Measurements from ENCODE around the gene ANKRD16. TPM values are rescaled to one million over a fixed set of nuclear protein-coding genes. Genes with fewer than 3 reads are reported as not detected.
"Not testable (repeated sequence)": the region's sequence is repeated elsewhere in the genome, so short reads cannot be mapped to it uniquely, and the experiment has no call there.

The ANKRD16 gene
- total and polyA plus RNA-seq, 9 donors: 6.0 to 7.9 (median 6.9) TPM

DNA sequence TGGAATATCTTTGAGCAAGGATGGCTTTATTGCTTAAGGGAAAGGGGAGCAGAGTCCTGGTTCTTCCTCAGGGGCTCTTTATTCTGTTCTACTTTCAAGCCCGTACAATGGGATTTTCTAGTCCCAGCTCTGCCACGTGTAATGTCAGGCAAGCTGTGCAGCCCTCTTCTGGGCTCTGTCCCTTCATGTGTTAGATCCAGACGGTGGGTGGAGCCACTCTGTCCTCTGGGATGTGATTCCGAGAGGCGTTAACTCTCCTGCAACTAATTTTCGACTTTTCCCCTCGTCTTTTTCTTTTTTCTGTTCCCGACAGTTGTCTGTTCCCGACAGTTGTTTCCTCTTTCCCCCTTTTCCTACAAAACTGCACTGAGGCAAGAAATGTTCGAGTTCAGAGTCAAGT is 35.2 kb upstream of the ANKRD16 start:
- Histone ChIP-seq H3K4me1 (ENCODE audit: control insufficient read depth, insufficient read depth, low read length) (peaks cover 5% of the 10 kb centered on the region), H3K9me3 (replicated peaks; ENCODE audit: control insufficient read depth, low read depth, low read length) (no peaks in the 10 kb centered on the region), H3K27ac (ENCODE audit: low read length) (no peak overlapping the region), H3K27me3 (ENCODE audit: control insufficient read depth, insufficient read depth, low read length) (no peaks in the 10 kb centered on the region), H3K4me3 (ENCODE audit: low read length) (no peak overlapping the region), H3K36me3 (ENCODE audit: control insufficient read depth, insufficient read depth, low read length) (peaks cover 83% of the 10 kb centered on the region)
- 64% methylated on average over 3 of the region's 10 CpGs for WGBS (ENCODE audit: insufficient coverage)
- DNase-seq: no peak

DNA sequence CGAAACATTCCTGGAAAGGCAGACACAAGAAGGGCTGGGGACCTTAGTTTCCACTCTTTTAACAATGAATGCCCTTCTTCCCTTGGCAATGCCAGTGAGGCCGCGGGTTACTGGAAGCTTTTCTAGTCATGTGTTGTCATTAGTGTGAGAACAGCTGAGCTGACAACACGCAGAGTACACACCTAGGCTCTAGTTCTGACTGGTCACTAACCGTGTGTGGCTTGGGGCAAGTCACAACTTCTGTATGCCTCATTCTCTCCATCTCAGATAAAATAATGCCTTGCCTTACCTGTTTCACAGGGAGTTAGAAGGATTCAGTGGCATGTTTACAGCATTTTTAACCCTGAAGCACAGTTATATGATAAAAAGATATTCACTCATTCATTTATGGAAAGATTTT is 32.1 kb upstream of the ANKRD16 start:
- H3K9me3 ChIP-seq (replicated peaks; ENCODE audit: control insufficient read depth, low read depth, low read length): no peaks in the 10 kb centered on the region
- peaks cover 88% of the 10 kb centered on the region for H3K36me3 ChIP-seq (ENCODE audit: control insufficient read depth, insufficient read depth, low read length)
- H3K4me1 ChIP-seq (ENCODE audit: control insufficient read depth, insufficient read depth, low read length): peaks cover under 1% of the 10 kb centered on the region
- no peaks in the 10 kb centered on the region for H3K27me3 ChIP-seq (ENCODE audit: control insufficient read depth, insufficient read depth, low read length)
- DNase-seq: no peak
- no peak overlapping the region for H3K4me3 ChIP-seq (ENCODE audit: low read length)
- H3K27ac ChIP-seq (ENCODE audit: low read length): no peak overlapping the region
- 100% methylated on average over 2 of the region's 5 CpGs for WGBS (ENCODE audit: insufficient coverage)

DNA sequence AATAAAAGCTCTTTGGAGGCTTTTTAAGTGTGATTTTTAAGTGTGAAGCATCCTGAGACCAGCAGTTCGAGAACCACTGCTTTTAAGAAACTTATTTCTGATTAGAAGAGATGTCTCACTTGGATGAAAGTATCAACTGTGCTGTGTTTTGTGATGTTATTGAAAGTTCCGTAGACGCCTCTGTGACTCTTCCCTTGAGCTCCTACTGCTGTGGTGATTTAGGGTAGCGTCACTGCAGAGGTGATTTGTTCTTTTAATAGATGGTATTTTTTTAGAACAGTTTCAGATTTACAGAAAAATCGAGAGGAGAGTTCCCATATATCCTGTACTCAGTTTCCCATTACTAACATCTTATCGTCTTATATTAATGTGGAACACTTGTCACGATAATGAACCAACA is 29.9 kb upstream of the ANKRD16 start:
- Histone ChIP-seq H3K36me3 (ENCODE audit: control insufficient read depth, insufficient read depth, low read length) (peaks cover 92% of the 10 kb centered on the region), H3K4me3 (ENCODE audit: low read length) (no peak overlapping the region), H3K4me1 (ENCODE audit: control insufficient read depth, insufficient read depth, low read length) (no peaks in the 10 kb centered on the region), H3K9me3 (replicated peaks; ENCODE audit: control insufficient read depth, low read depth, low read length) (no peaks in the 10 kb centered on the region), H3K27ac (ENCODE audit: low read length) (no peak overlapping the region), H3K27me3 (ENCODE audit: control insufficient read depth, insufficient read depth, low read length) (no peaks in the 10 kb centered on the region)
- WGBS (ENCODE audit: insufficient coverage): no CpG with 5 or more reads among the region's 7 CpGs
- DNase-seq: no peak

DNA sequence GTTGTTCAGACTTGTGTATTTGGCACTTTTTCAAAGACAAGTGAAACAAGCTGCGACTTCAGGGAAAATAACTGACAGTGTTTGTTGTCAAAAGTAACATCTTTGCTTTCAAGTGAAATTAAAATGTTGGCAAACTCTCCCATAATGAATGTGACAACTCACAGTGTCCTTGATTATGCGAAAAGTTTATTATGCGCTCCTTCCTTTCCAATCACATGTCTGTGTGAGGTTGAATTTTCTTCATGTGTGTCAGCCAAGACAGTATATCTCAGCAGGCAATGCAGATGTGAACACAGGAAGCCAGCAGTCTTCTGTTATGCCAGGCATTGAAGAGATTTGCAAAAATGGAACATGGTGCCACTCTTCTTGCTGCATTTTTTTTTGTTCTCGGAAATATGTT is 29.1 kb upstream of the ANKRD16 start:
- DNase-seq: no peak
- Histone ChIP-seq H3K4me3 (ENCODE audit: low read length) (no peak overlapping the region), H3K27ac (ENCODE audit: low read length) (no peak overlapping the region), H3K36me3 (ENCODE audit: control insufficient read depth, insufficient read depth, low read length) (peaks cover 92% of the 10 kb centered on the region), H3K9me3 (replicated peaks; ENCODE audit: control insufficient read depth, low read depth, low read length) (no peaks in the 10 kb centered on the region), H3K27me3 (ENCODE audit: control insufficient read depth, insufficient read depth, low read length) (no peaks in the 10 kb centered on the region), H3K4me1 (ENCODE audit: control insufficient read depth, insufficient read depth, low read length) (no peaks in the 10 kb centered on the region)
- 100% methylated on average over 1 of the region's 4 CpGs for WGBS (ENCODE audit: insufficient coverage)

GRCh38 chr10:5917305-5917704 is 27.6 kb upstream of the ANKRD16 start:
- Histone ChIP-seq H3K27me3 (ENCODE audit: control insufficient read depth, insufficient read depth, low read length) (no peaks in the 10 kb centered on the region), H3K4me3 (ENCODE audit: low read length) (no peak overlapping the region), H3K4me1 (ENCODE audit: control insufficient read depth, insufficient read depth, low read length) (no peaks in the 10 kb centered on the region), H3K36me3 (ENCODE audit: control insufficient read depth, insufficient read depth, low read length) (peaks cover 91% of the 10 kb centered on the region), H3K27ac (ENCODE audit: low read length) (no peak overlapping the region), H3K9me3 (replicated peaks; ENCODE audit: control insufficient read depth, low read depth, low read length) (no peaks in the 10 kb centered on the region)
- 96% methylated on average over 13 of the region's 13 CpGs for WGBS (ENCODE audit: insufficient coverage)
- no peak for DNase-seq

DNA sequence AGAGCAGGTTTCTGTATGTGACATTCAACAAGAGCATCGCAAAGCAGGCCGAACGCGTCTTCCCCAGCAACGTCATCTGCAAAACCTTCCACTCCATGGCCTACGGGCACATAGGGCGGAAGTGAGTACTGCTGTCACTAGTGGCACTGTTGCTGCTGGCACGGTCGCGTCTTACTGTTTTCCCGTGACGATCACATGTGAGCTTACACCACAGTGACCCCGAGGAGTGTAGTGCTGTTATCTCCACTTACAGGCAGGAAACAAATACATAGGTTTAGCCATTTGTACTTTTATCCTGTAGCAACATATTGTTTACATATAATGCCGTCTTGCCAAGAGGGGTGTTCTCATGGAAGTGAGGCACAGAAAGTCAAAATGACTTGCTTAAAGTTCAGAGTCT is 25.8 kb upstream of the ANKRD16 start:
- H3K4me1 ChIP-seq (ENCODE audit: control insufficient read depth, insufficient read depth, low read length): peaks cover 9% of the 10 kb centered on the region
- peaks cover 94% of the 10 kb centered on the region for H3K36me3 ChIP-seq (ENCODE audit: control insufficient read depth, insufficient read depth, low read length)
- no peak for DNase-seq
- H3K9me3 ChIP-seq (replicated peaks; ENCODE audit: control insufficient read depth, low read depth, low read length): no peaks in the 10 kb centered on the region
- 87% methylated on average over 9 of the region's 14 CpGs for WGBS (ENCODE audit: insufficient coverage)
- no peaks in the 10 kb centered on the region for H3K27me3 ChIP-seq (ENCODE audit: control insufficient read depth, insufficient read depth, low read length)
- H3K4me3 ChIP-seq (ENCODE audit: low read length): no peak overlapping the region
- no peak overlapping the region for H3K27ac ChIP-seq (ENCODE audit: low read length)

GRCh38 chr10:5913736-5914135 is 24.0 kb upstream of the ANKRD16 start:
- H3K27me3 ChIP-seq (ENCODE audit: control insufficient read depth, insufficient read depth, low read length): no peaks in the 10 kb centered on the region
- H3K36me3 ChIP-seq (ENCODE audit: control insufficient read depth, insufficient read depth, low read length): peaks cover 92% of the 10 kb centered on the region
- no CpG with 5 or more reads among the region's 4 CpGs for WGBS (ENCODE audit: insufficient coverage)
- no peak overlapping the region for H3K4me3 ChIP-seq (ENCODE audit: low read length)
- no peaks in the 10 kb centered on the region for H3K9me3 ChIP-seq (replicated peaks; ENCODE audit: control insufficient read depth, low read depth, low read length)
- peaks cover 11% of the 10 kb centered on the region for H3K4me1 ChIP-seq (ENCODE audit: control insufficient read depth, insufficient read depth, low read length)
- no peak overlapping the region for H3K27ac ChIP-seq (ENCODE audit: low read length)
- no peak for DNase-seq

DNA sequence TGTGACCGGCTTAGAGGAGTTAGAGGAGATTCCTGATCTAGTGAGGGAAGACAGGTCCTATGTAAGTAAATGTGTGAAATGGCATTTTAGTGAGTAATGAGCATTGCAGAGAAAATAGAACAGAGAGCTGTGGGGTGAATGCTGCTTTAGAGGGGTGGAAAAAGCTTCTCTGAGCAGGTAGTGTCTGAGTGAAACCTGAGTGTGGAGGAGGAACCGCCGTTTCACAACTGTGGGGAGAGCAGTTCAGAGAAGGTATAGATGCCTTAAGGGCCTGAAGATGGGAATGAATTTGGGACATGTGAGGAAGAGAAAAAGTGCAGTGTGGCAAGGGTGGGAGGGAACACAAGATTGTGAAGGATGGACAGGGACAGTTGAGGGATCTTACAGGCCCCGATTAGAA is 22.0 kb upstream of the ANKRD16 start:
- no peak overlapping the region for H3K4me3 ChIP-seq (ENCODE audit: low read length)
- whole genome bisulfite sequencing (ENCODE audit: insufficient coverage): 88% methylated on average over 4 of the region's 4 CpGs
- no peak for DNase-seq
- peaks cover 79% of the 10 kb centered on the region for H3K36me3 ChIP-seq (ENCODE audit: control insufficient read depth, insufficient read depth, low read length)
- H3K9me3 ChIP-seq (replicated peaks; ENCODE audit: control insufficient read depth, low read depth, low read length): no peaks in the 10 kb centered on the region
- H3K4me1 ChIP-seq (ENCODE audit: control insufficient read depth, insufficient read depth, low read length): peaks cover 11% of the 10 kb centered on the region
- H3K27ac ChIP-seq (ENCODE audit: low read length): no peak overlapping the region
- no peaks in the 10 kb centered on the region for H3K27me3 ChIP-seq (ENCODE audit: control insufficient read depth, insufficient read depth, low read length)

DNA sequence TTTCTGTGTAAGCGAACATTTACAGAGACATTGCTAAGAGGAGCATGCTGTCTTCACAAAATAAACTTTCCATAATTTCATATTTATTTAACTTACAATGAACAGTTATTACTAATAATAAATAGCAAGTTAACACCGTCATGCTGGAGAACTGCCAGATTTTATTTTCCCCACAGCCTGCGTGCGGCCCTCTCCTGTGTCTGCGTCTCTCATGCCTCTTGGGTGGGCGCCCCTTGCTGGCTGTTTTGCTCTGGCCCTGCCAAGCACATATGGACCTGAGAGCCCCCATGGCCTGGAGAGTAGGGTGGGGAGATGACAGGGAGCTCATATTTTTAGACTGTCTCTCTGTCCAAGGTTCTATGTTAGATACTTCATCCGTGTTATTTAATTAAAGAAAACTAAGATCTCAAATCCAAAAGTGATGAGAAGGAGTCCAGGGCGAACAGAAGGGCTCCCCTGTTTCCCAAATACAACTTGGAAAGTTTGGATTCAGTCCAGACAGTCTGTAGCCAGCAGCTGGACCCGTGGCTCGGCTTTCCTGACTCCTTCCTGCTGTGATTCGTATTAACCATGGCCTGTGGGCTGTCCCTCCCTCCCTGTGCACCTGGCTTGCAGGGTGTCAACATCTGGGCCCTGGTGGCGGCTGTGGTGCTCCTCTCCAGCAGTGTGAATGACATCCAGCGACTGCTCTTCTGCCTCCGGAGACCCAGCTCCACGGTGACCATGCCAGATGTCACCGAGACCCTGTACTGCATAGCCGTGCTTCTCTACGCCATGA is 20.8 kb upstream of the ANKRD16 start:
- Histone ChIP-seq H3K27ac (ENCODE audit: low read length) (peak overlapping the region; percentile 33), H3K4me3 (ENCODE audit: low read length) (no peak overlapping the region), H3K4me1 (ENCODE audit: control insufficient read depth, insufficient read depth, low read length) (peaks cover 18% of the 10 kb centered on the region), H3K9me3 (replicated peaks; ENCODE audit: control insufficient read depth, low read depth, low read length) (no peaks in the 10 kb centered on the region), H3K36me3 (ENCODE audit: control insufficient read depth, insufficient read depth, low read length) (peaks cover 74% of the 10 kb centered on the region), H3K27me3 (ENCODE audit: control insufficient read depth, insufficient read depth, low read length) (no peaks in the 10 kb centered on the region)
- DNase-seq: peak; percentile 54
- 61% methylated on average over 11 of the region's 18 CpGs for WGBS (ENCODE audit: insufficient coverage)

- H3K9me3 ChIP-seq (replicated peaks; ENCODE audit: control insufficient read depth, low read depth, low read length); H3K27ac ChIP-seq (ENCODE audit: low read length); H3K4me3 ChIP-seq (ENCODE audit: low read length); DNase-seq; H3K27me3 ChIP-seq (ENCODE audit: control insufficient read depth, insufficient read depth, low read length): not testable (repeated sequence)
- peaks cover 62% of the 10 kb centered on the region for H3K36me3 ChIP-seq (ENCODE audit: control insufficient read depth, insufficient read depth, low read length)
- 93% methylated on average over 5 of the region's 7 CpGs for WGBS (ENCODE audit: insufficient coverage)
- peaks cover 20% of the 10 kb centered on the region for H3K4me1 ChIP-seq (ENCODE audit: control insufficient read depth, insufficient read depth, low read length)
Measured at GRCh38 chr10:5908676-5909075, 19.0 kb upstream of the ANKRD16 start.

DNA sequence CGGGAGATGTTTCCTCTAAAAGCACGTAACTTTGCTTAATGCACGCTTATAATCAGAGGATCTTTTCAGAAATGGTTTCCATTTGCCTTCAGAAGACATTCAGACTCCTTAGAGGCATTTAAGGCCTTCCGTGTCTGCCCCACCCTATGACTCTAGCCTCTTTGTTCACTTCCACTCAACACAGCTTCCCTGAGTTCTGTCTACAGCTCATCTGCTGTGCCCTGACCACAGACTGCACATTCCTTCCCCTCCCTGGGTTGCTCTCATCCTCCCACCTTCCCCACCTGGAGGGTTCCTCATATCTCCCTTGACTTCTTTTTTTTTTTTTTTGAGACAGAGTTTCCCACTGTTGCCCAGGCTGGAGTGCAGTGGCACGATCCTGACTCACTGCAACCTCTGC is 17.0 kb upstream of the ANKRD16 start:
- DNase-seq: no peak
- Histone ChIP-seq H3K4me1 (ENCODE audit: control insufficient read depth, insufficient read depth, low read length) (peaks cover 20% of the 10 kb centered on the region), H3K27ac (ENCODE audit: low read length) (no peak overlapping the region), H3K9me3 (replicated peaks; ENCODE audit: control insufficient read depth, low read depth, low read length) (no peaks in the 10 kb centered on the region), H3K4me3 (ENCODE audit: low read length) (no peak overlapping the region), H3K36me3 (ENCODE audit: control insufficient read depth, insufficient read depth, low read length) (peaks cover 45% of the 10 kb centered on the region), H3K27me3 (ENCODE audit: control insufficient read depth, insufficient read depth, low read length) (no peaks in the 10 kb centered on the region)
- WGBS (ENCODE audit: insufficient coverage): 89% methylated on average over 4 of the region's 5 CpGs
